Activated CD4-positive, alpha-beta T cell treated with anti-CD3 and anti-CD28 coated beads, Interleukin-10, Interleukin-2, amounts not matched to agents 100 ng/mL and 50 ng/mL, durations not matched to agents 16 hours and 8 hours (primary cell): ENCODE data around the gene RAP1GAP.

Experiments
- DNase-seq: peaks from one replicate; pipeline ENCODE4 v3.0.0-alpha.2; 2020

RAP1GAP gene

DNA sequence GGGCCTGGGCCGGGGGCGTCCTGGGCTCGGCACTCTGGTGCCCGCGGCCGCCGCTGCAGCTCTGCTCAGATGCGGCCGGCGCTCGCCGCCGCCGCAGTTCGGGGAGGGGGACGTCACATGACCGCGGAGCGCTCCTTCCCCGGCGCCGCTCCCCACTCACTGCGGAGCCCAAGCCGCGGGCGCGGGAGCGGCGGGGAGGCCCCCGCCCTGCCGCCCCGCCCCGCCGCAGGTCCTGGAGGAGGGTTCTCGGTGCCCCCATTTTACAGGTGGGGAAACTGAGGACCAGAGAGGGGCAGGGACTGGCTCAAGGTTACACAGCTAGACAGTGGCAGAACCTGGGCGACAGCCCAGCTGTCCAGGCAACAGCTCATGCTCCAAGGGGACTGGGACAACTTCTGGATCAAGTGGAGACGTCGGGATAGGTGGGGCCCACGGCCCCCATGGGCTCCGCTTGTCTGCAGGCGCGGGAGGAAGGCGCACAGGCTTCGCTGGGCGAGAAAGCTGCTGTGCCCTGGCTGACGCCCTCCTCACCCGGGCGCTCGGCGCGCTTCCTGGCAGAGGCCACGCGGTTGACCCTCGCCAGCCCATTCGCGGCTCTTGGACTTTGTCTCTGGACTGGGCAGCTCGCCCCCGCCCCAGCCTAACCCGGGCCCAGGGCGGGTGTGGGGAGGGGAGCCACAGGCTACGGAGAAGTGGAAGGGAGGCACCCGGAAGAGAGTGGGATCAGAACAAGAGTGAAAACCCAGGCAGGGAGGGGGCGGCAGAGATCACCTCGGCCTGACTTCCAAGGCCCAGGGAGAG is at the start of gene RAP1GAP:
Gene RAP1GAP, minus strand, starts transcription at position 100 of the 801 bp plus-strand sequence. CDS start 49,325 bp downstream, outside the sequence.
- DNase-seq = peak; percentile 16

DNA sequence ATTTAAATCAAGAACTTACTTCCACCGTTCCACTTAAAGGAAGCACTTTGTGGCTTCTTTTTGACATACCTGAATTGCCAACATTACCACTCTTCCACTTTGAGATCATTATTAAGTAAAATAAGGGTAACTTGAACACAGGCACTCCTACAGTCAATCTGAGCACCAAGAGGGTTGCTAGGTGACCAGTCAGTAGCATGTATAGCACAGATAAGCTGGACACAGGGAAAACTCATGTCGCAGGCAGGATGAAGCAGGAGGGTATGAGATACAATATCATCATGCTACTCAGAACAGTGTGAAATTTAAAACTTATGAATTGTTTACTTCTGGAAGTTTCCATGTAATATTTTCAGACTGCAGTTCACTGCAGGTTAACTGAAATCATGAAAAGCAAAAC is 47.0 kb upstream of the RAP1GAP start:
- DNase-seq = no peak

DNA sequence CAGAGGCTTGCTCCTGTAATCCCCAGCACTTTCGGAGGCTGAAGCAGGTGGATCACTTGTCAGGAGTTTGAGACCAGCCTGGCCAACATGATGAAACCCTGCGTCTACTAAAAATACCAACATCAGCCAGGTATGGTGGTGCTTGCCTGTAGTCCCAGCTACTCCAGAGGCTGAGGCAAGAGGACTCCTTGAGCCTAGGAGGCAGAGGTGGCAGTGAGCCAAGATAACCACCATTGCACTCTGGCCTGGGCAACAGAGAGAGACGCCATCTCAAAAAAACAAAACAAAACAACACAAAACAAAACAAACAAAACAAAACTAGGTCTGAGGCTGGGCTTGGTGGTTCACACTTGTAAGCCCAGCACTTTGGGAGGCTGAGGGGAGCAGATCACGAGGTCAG is 38.7 kb upstream of the RAP1GAP start:
- DNase-seq = no peak

DNA sequence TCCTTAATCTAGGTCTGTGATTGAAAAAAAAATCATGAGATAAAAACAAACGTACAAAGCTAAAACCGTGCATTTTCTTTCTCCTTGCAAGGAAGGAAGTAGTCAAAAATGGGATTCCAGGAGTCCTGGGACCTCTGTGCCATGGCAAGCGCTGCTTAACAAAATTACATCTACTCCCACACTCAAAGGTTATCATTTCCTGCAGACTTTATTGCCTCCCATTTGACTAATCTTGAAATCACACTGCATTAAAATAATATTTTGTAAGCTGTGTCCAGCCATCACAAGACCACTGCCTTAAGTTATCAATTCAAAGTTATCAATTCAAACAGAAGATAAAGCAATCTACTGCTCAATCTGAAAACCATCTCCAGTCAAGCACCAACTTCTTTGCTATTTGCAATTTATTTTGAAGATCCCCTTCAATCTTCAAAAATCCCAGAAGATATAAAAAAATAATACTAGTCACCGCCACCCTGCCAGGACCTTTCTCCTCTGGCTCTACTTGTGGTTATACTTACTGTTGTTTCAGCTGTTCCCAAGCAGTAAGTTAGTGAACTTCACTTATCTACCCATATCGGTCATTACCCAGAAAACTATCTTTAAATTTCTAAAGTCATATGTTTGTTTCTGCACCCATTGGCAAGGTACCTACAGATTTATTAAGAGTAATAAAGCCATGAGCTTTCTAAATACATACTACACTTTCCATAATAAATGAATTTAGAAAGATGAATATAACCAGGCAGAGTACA is 38.1 kb upstream of the RAP1GAP start:
- no peak for DNase-seq

DNA sequence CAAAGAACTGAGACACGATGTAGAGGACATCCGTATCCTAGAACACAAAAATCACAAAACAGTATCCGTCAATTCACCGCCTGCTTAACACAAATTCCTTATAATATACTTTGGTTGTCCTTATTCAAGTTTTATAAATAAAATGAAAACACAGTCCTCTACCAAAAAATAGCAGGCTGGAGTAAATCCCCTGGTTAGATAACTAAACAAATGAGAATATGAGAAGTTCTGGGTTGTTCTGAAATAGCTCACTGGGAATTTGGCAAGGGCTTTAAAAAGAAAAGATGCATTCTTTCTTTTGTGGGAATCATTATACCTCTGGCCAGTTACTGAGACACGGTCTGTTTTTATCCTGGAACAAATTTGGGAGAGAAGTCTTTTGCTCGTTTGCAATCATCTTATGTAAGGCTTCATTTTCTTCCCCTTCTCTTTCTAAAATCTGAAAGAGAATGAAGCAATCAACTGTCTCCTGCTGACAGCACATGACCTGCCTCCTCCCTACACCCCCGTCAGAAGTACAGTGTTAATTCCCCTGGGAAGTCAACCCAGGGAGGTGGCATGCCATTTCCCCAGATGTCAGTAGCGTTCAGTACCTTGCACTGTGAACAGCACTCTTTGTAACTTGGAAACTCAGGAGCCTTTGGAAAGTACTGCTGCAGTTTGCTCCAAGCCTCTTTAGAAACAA is 37.1 kb upstream of the RAP1GAP start:
- DNase-seq = no peak

DNA sequence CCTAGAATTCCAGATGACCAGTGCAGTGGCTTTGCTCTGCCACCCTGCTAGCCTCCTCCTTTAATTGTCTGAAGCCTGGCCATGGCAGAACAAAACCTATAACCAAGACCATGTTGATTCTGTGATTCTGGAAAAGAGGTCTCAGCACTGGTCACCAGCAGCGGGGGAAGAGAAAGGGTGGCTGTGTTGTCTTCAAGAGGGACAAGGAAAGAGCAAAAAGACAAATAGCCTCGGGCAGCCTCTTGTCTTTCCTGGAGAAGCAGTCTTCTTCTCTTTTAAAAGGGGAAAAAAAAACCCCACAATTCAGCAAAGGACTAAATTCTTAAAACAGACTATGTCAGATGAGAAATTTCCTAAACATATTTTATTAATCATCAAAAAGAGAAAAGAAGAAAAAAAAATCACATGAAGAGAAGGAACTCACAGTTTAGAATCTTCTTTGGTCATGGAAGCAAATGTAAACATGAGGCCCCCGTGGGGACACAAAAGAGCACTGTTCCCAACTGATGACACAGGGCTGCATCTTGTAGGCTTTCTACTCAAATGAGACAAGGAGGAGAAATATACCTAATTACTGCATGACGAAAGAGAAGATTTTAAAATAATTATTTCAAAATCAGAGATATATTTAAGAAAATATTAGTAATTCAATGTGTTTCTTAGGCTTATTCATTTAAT is 36.3 kb upstream of the RAP1GAP start:
- DNase-seq = no peak

DNA sequence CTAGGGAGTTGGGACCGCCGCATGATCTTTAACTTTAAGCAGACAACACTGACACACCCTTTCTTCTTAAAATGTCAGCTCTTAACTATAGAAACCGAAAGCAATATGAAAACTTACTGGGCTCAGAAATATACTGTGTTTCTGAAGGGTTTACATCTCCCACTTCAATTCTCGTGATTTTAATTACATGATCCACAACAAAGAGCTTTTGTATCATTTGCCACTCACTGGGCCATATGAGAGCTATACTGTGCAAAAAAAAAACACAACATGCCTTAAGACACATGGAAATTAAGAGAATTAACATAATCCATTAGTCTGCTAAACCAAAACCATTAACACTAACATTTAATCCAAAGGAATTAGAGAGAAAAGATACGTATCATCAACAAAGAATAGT is 35.0 kb upstream of the RAP1GAP start:
- DNase-seq = no peak

DNA sequence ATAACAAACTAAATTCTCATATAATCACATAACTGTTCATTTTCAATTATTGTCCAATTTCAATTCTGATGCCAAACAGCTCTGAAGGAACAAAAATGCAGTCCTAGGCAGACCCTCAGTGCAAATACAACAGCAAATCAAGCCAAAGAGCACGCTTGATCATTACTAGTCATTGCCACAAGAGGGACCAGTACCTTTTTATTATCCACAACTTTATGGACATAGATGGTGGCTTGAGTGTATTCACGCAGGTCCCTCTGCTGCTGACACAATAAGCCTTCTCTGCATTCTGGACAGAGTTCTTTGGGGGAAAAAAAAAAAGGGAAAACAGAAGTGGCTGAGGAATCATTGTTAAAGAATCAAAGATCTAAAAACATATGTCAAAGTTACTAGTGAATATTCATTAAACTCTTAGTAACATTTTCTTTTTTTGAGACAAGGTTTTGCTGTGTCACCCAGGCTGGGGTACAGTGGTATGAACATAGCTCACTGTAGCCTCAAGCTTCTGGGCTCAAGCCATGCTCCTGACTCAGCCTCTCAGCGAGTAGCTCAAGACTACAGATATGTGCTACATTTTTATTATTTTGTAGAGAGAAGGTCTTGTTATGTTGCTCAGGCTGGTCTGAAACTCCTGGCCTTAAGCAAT is 34.3 kb upstream of the RAP1GAP start:
- DNase-seq = no peak

DNA sequence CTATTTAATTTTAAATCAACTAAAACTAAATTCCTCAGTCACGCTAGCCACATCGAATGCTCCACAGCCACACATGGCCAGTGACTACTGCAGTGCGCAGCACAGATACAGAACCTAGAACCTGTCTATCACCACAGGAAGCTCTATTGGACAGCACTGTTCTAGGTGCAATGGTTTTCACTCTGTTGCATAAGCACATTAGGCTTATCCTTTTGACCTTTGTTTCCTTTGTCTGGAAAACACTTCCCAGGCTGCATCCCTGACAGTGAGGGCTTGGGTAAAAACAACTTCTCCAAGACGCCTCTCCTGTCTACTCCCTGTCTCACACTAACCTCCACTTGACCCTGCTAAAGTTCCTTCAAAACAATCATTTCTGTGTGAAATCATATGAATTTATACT is 33.6 kb upstream of the RAP1GAP start:
- DNase-seq = no peak

DNA sequence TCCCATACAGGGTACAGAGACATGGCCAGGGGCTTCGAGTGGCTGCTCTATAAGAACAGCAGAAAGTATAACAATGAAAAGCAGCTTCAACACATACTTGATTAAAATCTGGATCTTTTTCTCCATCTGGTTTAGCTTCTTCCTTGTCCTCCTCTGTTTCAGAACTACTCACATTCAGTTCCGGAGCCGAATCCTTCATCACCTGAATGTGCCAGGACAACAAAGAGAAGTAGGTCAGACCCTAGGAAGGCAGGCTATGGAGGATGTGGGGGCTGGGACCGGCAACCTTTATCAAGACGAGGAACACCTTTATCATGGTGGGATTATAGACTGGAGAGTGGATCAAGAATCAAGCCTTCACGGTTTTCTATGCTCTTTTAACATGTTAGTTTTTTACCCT is 32.2 kb upstream of the RAP1GAP start:
- no peak for DNase-seq

DNA sequence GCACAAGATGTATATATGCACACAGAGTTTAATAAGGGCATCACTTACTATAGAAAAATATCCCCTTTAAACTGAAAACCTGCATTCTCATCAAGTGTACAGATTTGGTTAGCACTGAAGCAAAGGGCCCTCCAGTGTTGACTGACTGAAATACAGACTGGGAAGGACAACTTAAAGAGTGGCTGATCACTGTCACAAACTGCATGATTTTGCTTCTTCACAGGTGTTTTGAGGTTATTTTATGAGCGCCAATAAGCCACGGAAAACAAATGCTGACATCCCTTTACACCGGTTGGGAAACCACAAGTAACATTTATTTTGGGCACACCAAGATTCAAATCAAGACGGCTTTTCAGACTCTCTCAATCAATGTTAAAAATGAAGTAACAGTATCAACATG is 30.9 kb upstream of the RAP1GAP start:
- no peak for DNase-seq

DNA sequence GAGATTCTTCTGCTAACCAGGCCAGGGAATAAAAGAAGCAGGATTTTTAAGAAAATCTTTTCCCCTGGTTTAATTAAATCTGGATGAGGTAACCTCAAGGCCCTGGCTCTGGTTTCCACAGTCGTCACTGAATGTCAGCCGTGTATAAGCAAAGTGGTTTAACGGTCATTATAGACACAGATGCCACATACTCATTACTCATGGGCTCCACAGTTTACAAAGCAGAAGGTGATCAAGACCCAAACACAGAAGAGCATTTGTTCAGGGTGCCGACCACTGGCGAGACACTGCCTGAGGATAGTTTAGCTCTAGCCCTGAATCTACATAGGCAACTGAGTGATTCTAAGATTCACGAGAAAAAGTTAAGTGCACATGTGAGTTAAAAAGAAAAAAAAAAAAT is 27.8 kb upstream of the RAP1GAP start:
- no peak for DNase-seq

DNA sequence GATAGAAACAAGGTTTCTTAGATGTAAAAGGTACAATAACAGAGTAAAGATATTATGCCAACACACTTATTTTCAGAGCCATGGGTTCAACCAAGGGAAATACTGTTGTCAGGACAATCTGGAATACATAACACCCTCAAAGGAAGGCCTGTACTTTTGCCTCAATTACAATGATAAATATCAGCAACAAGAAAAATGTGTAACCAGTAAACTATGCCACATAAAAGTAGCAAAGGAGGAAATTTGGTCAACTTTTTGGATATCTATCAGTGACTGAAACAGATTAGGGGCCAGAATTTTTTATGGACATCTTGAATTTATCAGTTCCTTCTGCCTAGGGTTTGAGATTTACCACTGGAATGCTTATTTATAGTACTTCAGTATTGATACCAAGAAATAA is 24.6 kb upstream of the RAP1GAP start:
- no peak for DNase-seq

DNA sequence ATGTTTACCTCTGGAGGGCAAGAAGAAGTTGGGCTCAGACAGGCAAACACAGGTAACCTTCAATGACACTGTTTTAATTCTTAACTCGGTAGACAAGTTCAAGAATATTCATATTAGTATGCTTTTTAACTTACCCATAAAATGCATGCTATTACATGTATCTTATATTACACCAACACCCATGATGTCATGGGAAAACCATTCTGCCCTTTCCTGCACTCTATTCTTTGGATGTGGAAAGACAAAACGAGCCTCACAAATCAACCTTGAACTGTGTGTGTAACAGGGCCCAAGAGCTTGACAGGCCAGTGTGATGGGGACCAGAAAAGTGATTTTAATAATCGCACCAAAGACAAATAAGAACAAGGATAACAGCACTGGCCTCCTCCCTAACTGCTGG is 22.6 kb upstream of the RAP1GAP start:
- no peak for DNase-seq

DNA sequence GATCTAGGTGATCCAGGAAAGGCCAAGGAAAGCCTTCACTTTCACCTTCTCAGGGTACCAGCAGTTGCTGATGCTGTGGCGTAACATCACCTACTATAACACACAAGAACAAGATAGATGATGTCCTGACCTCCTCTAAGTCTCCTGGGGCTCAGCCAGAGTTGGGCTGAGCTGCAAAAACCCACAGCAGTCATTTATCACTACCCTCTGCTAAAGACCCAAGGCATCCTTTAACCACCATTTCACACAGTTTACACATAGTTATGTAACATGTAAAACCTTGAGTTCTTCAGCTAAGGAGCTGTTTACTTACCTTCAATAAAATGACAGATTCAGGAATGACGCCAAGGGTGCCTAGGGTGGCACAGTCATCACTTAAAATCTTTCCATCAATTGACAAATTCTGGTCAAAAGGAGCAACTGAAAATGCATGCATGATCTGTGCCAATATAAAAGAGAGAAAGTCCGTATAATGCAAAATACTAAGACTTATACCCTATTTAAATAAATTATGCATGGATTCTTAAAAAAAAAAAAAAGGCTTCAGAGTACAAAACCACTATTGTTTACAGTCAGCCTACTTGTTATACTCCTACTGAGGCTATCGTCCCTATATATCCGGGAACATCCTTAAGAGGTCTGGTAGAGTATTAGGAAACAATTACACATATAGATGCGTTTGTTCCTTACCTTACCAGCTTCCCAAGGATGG is 20.7 kb upstream of the RAP1GAP start:
- DNase-seq = no peak

DNA sequence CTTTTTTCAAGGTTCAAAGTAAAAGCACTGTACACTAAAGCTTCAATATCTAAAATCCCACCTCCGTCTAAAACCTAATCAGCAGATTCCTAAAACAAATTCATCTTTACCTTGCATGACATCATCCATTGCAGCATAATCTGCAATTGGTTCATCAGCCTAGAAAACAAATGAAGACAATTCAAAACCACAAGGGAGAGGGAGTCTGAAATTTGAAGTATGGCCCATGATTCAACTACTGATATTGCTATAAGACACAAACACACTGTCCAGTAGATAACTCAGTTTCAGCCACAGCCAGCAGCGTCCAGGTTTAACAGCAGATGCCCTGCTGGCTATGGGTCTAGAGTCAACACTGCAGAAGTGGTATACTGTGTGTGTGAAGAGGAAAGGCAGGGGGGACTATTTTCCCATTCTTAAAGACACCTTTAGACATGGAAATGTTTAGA is 17.9 kb upstream of the RAP1GAP start:
- no peak for DNase-seq

DNA sequence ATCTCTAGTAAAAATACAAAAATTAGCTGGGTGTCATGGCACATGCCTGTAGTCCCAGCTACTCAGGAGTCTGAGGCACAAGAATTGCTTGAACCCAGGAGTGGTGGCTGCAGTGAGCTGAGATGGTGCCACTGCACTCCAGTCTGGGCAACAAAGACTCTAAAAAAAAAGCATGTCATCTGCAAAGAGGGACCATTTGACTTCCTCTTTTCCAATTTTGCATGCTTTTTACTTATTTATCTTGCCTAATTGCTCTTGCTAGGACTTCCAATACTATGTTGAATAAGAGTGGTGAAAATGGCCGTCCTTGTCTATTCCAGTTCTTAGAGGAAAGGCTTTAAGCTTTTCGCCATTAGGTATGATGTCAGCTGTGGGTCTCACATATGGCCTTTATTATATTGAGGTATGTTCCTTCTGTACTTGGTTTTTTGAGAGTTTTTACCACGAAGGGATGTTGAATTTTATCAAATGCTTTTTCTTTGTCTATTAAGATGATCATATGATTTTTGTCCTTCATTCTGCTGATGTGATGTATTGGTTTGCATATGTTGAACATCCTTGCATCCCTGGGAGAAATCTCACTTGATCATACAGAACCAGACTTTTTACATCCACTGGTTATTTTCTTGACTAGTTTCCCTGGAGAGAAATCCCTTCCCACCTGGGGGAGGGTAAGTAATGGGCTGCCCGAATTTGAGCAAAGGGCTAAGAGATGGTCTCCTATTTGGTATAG is 17.0 kb upstream of the RAP1GAP start:
- no peak for DNase-seq

DNA sequence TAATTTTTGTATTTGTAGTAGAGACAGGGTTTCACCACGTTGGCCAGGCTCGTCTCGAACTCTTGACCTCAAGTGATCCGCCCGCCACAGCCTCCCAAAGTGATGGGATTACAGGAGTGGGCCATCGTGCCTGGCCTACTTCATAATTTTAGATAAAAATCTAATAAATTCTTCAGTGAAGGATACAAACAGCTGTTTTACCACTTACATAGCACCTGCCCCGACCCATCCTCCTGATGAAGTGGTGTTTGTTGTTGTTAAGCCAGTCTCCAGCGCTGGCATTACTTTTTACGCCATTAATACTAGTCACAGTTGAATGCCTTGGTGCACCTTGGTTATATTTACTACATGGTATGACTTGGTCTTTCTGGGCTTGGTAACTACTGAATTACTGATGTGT is 12.3 kb upstream of the RAP1GAP start:
- no peak for DNase-seq

DNA sequence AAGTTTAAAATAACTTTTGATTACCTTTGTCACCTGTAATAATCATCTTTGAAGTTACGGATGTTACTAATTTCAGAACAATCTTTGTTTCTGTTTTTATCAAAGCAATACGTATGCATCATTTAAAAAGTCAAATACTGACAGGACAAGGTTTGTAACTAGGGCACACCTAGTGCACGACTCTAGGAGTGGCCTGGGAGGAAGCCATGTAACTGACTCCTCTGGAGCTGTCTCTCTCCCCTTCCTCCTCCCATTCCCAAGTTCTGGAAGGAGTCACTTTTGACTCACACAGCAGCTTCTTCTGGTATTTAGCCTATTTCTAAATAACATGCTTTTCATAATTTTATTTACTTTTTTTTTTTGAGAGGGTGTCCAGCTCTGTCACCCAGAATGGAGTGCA is 11.8 kb upstream of the RAP1GAP start:
- DNase-seq = no peak

DNA sequence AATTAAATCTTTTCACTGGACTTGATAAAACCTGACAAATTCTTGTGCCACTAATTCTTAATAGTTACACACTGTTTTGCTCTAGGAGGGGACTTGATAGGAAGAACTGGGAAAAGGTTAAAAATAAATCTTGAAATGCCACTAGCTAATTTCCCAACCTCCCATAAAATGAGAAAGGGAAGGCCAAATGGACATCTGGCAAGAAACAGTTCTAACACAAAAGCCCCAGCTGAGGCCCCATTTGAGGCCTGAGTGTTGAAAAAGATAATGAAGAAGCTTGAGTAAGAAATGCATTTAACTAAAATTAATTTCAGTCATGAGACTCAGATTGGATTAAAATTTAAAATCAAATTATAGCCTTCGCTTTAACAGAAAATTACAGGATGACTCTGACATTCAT is 11.2 kb upstream of the RAP1GAP start:
- no peak for DNase-seq

DNA sequence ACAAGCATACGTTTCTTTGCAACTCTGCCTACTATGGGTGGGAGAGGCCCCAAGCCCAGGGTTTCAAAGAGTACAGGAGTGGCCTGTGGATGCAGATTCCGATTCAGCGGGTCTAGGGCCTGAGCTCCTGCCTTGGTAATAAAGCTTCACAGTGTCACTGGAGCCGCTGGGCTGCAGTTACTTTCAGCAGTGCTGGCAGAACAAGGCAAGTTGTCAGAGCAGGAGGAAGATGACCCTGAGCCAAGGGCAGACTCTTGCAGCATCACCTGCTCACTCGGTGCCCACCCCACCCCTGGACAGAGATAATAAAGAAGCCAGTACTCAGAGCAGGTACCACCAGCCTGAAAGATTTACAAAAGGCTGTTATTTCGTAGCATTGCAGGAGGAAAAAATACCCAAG is 8.0 kb upstream of the RAP1GAP start:
- no peak for DNase-seq
